Measurements from ENCODE around the gene TRABD2B.
A peak's percentile ranks its signal among the peaks of the same experiment; 100 is the strongest.

TRABD2B gene

DNA sequence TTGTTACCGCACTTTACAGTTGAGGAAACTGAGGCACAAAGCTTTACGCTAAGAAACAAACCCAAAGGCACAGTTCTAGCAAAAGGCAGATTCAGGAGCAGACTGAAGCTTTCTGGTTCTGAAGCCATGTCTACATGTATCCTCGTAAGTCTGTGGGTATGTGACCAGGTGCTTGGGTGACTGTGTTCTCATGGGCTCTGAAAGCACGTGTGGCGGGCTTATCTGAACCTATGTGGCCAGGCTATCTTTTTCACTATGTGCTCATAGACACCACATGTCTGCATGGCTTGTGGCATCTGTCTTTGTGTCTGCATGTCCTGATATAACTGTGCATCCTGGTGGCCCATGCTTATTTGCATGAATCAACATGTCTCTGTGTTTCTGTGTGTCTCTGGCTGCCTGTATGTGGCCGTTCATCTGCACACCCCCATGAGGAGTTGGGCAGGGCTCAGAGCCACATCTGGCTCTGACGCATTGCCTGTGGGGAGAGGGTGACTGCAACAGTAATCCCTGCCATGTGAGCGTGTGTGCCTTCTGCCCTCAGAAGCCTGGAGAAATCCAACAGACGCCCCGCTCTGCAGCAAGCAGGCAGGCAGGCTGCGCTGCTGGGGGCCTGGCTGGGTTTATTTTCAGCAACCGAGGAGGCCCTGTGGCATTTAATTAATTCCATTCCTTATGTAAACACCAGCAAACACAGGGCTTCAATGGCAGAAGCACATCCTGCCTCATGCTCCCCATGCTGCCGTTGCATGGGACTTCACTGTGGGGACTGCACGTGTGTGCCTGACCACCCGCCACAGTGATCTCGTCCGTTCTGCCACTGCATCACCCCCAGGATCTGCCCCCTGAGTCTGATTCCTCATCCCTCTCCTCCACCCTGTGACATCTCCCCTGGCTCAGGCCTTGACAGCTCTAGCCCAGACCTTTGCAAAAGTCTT is 115.4 kb downstream of the TRABD2B start:
- Mint-ChIP-seq H3K27ac (peak overlapping the region; percentile 24 to 46 (median 30)), H3K4me3 (no peak overlapping the region), H3K4me1 (peaks cover 49% of the 10 kb centered on the region), H3K36me3 (ENCODE audit: low read depth) (no peaks in the 10 kb centered on the region), H3K9me3 (no peaks in the 10 kb centered on the region), H3K27me3 (ENCODE audit: low read depth) (peaks cover 32% of the 10 kb centered on the region)
- TF ChIP-seq, protein P1, sequence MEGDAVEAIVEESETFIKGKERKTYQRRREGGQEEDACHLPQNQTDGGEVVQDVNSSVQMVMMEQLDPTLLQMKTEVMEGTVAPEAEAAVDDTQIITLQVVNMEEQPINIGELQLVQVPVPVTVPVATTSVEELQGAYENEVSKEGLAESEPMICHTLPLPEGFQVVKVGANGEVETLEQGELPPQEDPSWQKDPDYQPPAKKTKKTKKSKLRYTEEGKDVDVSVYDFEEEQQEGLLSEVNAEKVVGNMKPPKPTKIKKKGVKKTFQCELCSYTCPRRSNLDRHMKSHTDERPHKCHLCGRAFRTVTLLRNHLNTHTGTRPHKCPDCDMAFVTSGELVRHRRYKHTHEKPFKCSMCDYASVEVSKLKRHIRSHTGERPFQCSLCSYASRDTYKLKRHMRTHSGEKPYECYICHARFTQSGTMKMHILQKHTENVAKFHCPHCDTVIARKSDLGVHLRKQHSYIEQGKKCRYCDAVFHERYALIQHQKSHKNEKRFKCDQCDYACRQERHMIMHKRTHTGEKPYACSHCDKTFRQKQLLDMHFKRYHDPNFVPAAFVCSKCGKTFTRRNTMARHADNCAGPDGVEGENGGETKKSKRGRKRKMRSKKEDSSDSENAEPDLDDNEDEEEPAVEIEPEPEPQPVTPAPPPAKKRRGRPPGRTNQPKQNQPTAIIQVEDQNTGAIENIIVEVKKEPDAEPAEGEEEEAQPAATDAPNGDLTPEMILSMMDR (IDR thresholded peaks at IDR 0.05; ENCODE audit: unreplicated experiment in 3 of 3), result no peak

DNA sequence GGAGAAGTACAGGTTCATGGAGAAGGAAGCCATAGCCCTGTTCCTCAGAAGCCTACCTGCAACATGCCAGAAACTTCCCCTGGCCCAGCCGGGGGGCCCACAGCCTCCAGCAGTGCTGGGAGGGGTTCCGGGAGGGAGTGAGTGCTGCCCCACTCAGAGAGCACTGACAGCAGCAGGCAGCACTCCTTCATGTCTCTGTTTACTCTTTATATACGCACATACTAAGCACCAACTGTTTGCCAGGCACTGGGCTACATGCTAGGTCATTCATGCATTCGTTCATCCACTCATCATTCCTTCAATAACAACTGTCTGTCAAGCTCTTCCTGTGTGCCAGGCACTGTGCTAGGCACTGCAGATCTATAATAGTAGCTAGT is 120.6 kb downstream of the TRABD2B start:
- no peaks in the 10 kb centered on the region for H3K36me3 Mint-ChIP-seq (ENCODE audit: low read depth)

GRCh38 chr1:47875831-47876586 is 121.2 kb downstream of the TRABD2B start:
- Mint-ChIP-seq H3K27ac (peak overlapping the region; percentile 82 to 95 (median 87)), H3K9me3 (no peaks in the 10 kb centered on the region), H3K27me3 (ENCODE audit: low read depth) (peaks cover 32% of the 10 kb centered on the region), H3K4me1 (peaks cover 46% of the 10 kb centered on the region), H3K4me3 (peak overlapping the region in 1 of 3 experiments; percentile 7), H3K36me3 (ENCODE audit: low read depth) (no peaks in the 10 kb centered on the region)
- TF ChIP-seq, protein P1 (IDR thresholded peaks at IDR 0.05; ENCODE audit: unreplicated experiment in 3 of 3), result no peak

More for the DNA sequence above, 120.6 kb downstream of the TRABD2B start:
- peak overlapping the region; percentile 82 to 95 (median 87) for H3K27ac Mint-ChIP-seq
- peaks cover 42% of the 10 kb centered on the region for H3K4me1 Mint-ChIP-seq
- no peaks in the 10 kb centered on the region for H3K9me3 Mint-ChIP-seq
- peaks cover 29% of the 10 kb centered on the region for H3K27me3 Mint-ChIP-seq (ENCODE audit: low read depth)
- TF ChIP-seq, protein P1 (IDR thresholded peaks at IDR 0.05; ENCODE audit: unreplicated experiment in 3 of 3), result no peak
- H3K4me3 Mint-ChIP-seq, result no peak overlapping the region

DNA sequence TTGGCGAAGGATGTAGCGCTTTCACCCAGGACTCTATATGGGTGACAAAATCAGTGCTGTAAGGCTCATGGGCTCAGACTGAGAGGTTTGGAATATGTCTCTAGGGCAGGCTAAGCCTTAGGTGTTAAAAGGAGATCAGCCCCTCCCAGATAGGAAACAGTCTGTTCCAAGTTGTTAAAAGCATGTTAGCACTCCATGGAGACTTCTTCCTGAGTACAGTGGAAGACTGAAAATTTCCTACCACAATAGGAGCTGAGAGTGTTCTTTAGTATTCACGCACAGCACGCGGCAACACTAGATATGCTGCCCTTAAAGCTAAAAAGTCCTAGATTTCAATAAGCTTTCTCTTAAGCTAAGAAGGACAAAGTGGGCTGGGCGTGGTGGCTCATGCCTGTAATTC is 122.1 kb downstream of the TRABD2B start:
- peak overlapping the region; percentile 82 to 95 (median 87) for H3K27ac Mint-ChIP-seq
- no peak overlapping the region for H3K4me3 Mint-ChIP-seq
- no peaks in the 10 kb centered on the region for H3K9me3 Mint-ChIP-seq
- TF ChIP-seq, protein P1 (IDR thresholded peaks at IDR 0.05; ENCODE audit: unreplicated experiment in 3 of 3), result no peak
- no peaks in the 10 kb centered on the region for H3K36me3 Mint-ChIP-seq (ENCODE audit: low read depth)
- H3K27me3 Mint-ChIP-seq (ENCODE audit: low read depth), result peaks cover 39% of the 10 kb centered on the region
- peaks cover 53% of the 10 kb centered on the region for H3K4me1 Mint-ChIP-seq

DNA sequence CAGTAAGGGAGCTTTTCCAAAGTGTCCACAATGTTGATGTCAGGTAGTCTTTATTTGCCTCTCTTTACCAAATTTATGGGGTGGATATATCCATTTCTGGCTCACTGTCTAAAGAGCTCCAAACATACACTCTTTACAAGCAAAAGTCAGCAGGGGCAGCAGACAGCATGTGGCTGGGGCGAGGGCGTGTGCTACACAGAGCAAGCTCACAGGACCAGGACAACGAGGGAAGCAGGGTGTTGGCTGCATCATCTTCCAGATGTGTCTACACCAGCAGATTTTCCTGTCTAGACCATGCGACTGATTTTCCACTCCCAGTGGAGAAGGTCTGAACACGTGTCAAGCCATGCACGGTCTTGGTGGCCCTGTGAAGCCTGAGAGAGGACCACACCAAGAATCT is 123.8 kb downstream of the TRABD2B start:
- TF ChIP-seq, protein P1 (IDR thresholded peaks at IDR 0.05; ENCODE audit: unreplicated experiment in 3 of 3), result no peak
- H3K4me3 Mint-ChIP-seq, result no peak overlapping the region
- peaks cover 53% of the 10 kb centered on the region for H3K4me1 Mint-ChIP-seq
- H3K27me3 Mint-ChIP-seq (ENCODE audit: low read depth), result peaks cover 39% of the 10 kb centered on the region
- H3K36me3 Mint-ChIP-seq (ENCODE audit: low read depth), result no peaks in the 10 kb centered on the region
- peak overlapping the region; percentile 5 to 84 (median 68) for H3K27ac Mint-ChIP-seq
- H3K9me3 Mint-ChIP-seq, result no peaks in the 10 kb centered on the region

Measured in nephron (organoid).